SH-SY5Y (cell line): ENCODE data around the gene ZNRF2.

Source experiments
- GATA2 ChIP-seq: IDR thresholded peaks from 2 replicates; pipeline ENCODE4 v1.6.1; 2011; ENCODE audit warnings: mild to moderate bottlenecking, low read depth, low read length
- GATA3 ChIP-seq: IDR thresholded peaks from 2 replicates; pipeline ENCODE4 v1.6.1; 2011; ENCODE audit warnings: low read depth, mild to moderate bottlenecking, low read length, moderate library complexity

DNA sequence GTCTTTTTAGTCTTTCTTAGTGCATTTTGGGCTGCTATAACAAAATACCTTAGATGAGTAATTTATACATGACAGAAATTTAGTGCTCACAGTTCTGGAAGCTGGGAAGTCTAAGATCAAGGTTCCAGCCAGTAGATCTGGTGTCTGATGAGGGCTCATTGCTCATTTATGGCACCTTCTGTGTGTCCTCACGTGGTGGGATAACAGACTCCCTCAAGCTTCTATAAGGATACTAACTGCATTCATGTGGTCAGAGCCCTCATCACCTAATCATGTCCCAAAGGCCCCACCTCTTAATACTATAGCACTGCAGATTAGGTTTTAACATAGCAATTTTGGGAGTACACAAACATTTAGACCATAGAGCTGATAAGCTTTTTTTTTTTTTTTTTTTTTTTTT is 80.4 kb downstream of the ZNRF2 start:
- TF ChIP-seq GATA2: no peak
- no peak for TF ChIP-seq GATA3
